ENCODE data around the gene EWSR1.

- TF ChIP-seq CTCF (IDR thresholded peaks at IDR 0.05; ENCODE audit: extremely low read depth in 1 of 2, insufficient read depth in 1 of 2, low read depth in 1 of 2, low read length in 2 of 2), result no peak
- no peak for TF ChIP-seq POLR2AphosphoS5 (IDR thresholded peaks at IDR 0.05; ENCODE audit: insufficient read depth, low read depth, low read length)
- TF ChIP-seq POLR2A (IDR thresholded peaks at IDR 0.05; ENCODE audit: low read depth, low read length), result no peak
Measured at GRCh38 chr22:29230972-29231875, 36.8 kb upstream of the EWSR1 start.

All from endothelial cell of umbilical vein (primary cell).